ENCODE results near the gene PAX3.

- TF ChIP-seq, protein P1, sequence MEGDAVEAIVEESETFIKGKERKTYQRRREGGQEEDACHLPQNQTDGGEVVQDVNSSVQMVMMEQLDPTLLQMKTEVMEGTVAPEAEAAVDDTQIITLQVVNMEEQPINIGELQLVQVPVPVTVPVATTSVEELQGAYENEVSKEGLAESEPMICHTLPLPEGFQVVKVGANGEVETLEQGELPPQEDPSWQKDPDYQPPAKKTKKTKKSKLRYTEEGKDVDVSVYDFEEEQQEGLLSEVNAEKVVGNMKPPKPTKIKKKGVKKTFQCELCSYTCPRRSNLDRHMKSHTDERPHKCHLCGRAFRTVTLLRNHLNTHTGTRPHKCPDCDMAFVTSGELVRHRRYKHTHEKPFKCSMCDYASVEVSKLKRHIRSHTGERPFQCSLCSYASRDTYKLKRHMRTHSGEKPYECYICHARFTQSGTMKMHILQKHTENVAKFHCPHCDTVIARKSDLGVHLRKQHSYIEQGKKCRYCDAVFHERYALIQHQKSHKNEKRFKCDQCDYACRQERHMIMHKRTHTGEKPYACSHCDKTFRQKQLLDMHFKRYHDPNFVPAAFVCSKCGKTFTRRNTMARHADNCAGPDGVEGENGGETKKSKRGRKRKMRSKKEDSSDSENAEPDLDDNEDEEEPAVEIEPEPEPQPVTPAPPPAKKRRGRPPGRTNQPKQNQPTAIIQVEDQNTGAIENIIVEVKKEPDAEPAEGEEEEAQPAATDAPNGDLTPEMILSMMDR (IDR thresholded peaks at IDR 0.05; ENCODE audit: low read depth, low read length, missing input control) = no peak
- TF ChIP-seq, protein P2, sequence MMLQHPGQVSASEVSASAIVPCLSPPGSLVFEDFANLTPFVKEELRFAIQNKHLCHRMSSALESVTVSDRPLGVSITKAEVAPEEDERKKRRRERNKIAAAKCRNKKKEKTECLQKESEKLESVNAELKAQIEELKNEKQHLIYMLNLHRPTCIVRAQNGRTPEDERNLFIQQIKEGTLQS (IDR thresholded peaks at IDR 0.05) = no peak
- TF ChIP-seq GABPA (IDR thresholded peaks at IDR 0.05 in 1 of 2, conservative IDR thresholded peaks at IDR 0.05 in 1 of 2) (no peak), RXRA (IDR thresholded peaks at IDR 0.05) (no peak), EGR1 (IDR thresholded peaks at IDR 0.05; ENCODE audit: low read depth in 2 of 2) (no peak), HNF4G (IDR thresholded peaks at IDR 0.05) (no peak), YY1 (IDR thresholded peaks at IDR 0.05) (no peak), SP1 (IDR thresholded peaks at IDR 0.05) (no peak), REST (IDR thresholded peaks at IDR 0.05) (no peak)
These were observed 129.5 kb downstream of the PAX3 start for GRCh38 chr2:222169346-222169745.
